PC-9 (cell line): ENCODE data around the gene METRN.
A peak's percentile ranks its signal among the peaks of the same experiment; 100 is the strongest.

ENCODE experiments used
- CTCF ChIP-seq: fragments of 200-600 bp; sonication (generic); conservative IDR thresholded peaks from 2 replicates; pipeline ENCODE4 v1.6.1; 2017; ENCODE audit warnings: mixed run types, antibody characterized with exemption, mild to moderate bottlenecking, moderate library complexity
- EZH2 ChIP-seq: fragments of 200-600 bp; sonication (generic); IDR thresholded peaks from 2 replicates; pipeline ENCODE4 v1.8.0; 2017; ENCODE audit warnings: antibody characterized with exemption, low read depth

- TF ChIP-seq CTCF (peak; percentile 90), EZH2 (no peak)
Observed at GRCh38 chr16:711548-712320, 3.2 kb upstream of the METRN start.
